GM12891 (cell line): ENCODE data around the gene PCDH9.

Experiments
- POLR2A ChIP-seq: IDR thresholded peaks from 2 replicates; pipeline ENCODE4 v1.6.1; 2011; ENCODE audit warnings: low read depth, low read length, control low read depth
- POLR2AphosphoS5 ChIP-seq: IDR thresholded peaks from 2 replicates; pipeline ENCODE4 v1.6.1; 2011; ENCODE audit warnings: low read depth, low read length, control low read depth

- TF ChIP-seq POLR2A: no peak
- TF ChIP-seq POLR2AphosphoS5: no peak
Observed at GRCh38 chr13:67231289-67232000, 1.3 kb upstream of the PCDH9 start.
